Testis (tissue), 3 donors: ENCODE data around the gene SLC28A3. TPM values are rescaled to one million over a fixed set of nuclear protein-coding genes. Genes with fewer than 3 reads are reported as not detected.

Experiments used
- DNase-seq: peaks from one replicate; pipeline ENCODE4 v3.0.0-alpha.2; 2019
- H3K27ac ChIP-seq, 2 donors: fragments of 200-600 bp; sonication (generic); one replicate each; pipeline ENCODE4 v1.5.1; 2019
- H3K27me3 ChIP-seq: fragments of 200-600 bp; sonication (generic); one replicate; pipeline ENCODE4 v1.5.1; 2019
- H3K36me3 ChIP-seq: fragments of 200-600 bp; sonication (generic); one replicate; pipeline ENCODE4 v1.5.1; 2017; ENCODE audit warnings: low read depth; ENCODE audit errors: missing control alignments
- H3K4me1 ChIP-seq: fragments of 200-600 bp; sonication (generic); one replicate; pipeline ENCODE4 v1.5.1; 2019
- H3K4me3 ChIP-seq, 2 donors: fragments of 200-600 bp; sonication (generic); one replicate each; pipeline ENCODE4 v1.5.1; 2017 to 2019
- H3K9me3 ChIP-seq: fragments of 200-600 bp; sonication (generic); one replicate; pipeline ENCODE4 v1.5.1; 2017
- POLR2A ChIP-seq: fragments of 450-650 bp; IDR thresholded peaks from one replicate; pipeline ENCODE4 v1.6.1; 2017; ENCODE audit warnings: antibody characterized with exemption, mild to moderate bottlenecking, moderate library complexity
- WGBS, 2 donors: methylation state at CpG; one replicate each; pipeline ENCODE4 v1.1.5; 2018; 5-methylcytosine and 5-hydroxymethylcytosine counted together
- intact Hi-C: fragments of 100-400 bp; cut with DNase I; formaldehyde crosslinking; loops from one replicate; pipeline ENCODE4 v1.15.1; 2023; ENCODE audit warnings: low total_unique reads
- polyA plus RNA-seq: library from polyadenylated mRNA; stranded (reverse); fragments of 350-450 nt; fragmentation: Illumina TruSeq; extraction: RNeasy Lipid Tissue Mini Kit (QIAGEN cat#74804); gene quantifications from one replicate; pipeline ENCODE4 v1.2.3, GENCODE V29; 2014; ENCODE audit warnings: low read depth, low replicate concordance; ENCODE audit not compliant: insufficient read depth
- total RNA-seq, 2 donors: library from RNA; depleted of rRNA; stranded (reverse); fragments of >200 nt; gene quantifications; one replicate each; pipeline ENCODE4 v1.2.3, GENCODE V29; 2016
- TF ChIP-seq, protein P1 (sequence below), 3 experiments: fragments of 450-650 bp in 2 of 3; fragments of 200-600 bp in 1 of 3; sonication (generic) in 1 of 3; IDR thresholded peaks; one replicate each; pipeline ENCODE4 v1.5.1; 2016 to 2019; ENCODE audit warnings: antibody characterized with exemption in 3 of 3, mild to moderate bottlenecking in 2 of 3, moderate library complexity in 1 of 3

Gene SLC28A3
- total and polyA plus RNA-seq, 3 donors from 2014 or later: 0.08 to 1.7 (median 0.31) TPM

- H3K9me3 ChIP-seq: no peaks in the 10 kb centered on the region
- intact Hi-C loops: loop anchor here (5.0 kb wide), 1 partner anchor 324 kb away; no protein-coding TSS in a partner anchor
- TF ChIP-seq POLR2A: no peak
- TF ChIP-seq, protein P1, sequence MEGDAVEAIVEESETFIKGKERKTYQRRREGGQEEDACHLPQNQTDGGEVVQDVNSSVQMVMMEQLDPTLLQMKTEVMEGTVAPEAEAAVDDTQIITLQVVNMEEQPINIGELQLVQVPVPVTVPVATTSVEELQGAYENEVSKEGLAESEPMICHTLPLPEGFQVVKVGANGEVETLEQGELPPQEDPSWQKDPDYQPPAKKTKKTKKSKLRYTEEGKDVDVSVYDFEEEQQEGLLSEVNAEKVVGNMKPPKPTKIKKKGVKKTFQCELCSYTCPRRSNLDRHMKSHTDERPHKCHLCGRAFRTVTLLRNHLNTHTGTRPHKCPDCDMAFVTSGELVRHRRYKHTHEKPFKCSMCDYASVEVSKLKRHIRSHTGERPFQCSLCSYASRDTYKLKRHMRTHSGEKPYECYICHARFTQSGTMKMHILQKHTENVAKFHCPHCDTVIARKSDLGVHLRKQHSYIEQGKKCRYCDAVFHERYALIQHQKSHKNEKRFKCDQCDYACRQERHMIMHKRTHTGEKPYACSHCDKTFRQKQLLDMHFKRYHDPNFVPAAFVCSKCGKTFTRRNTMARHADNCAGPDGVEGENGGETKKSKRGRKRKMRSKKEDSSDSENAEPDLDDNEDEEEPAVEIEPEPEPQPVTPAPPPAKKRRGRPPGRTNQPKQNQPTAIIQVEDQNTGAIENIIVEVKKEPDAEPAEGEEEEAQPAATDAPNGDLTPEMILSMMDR (IDR thresholded peaks at IDR 0.05): peak; percentile 87 to 90 (median 88)
- H3K27ac ChIP-seq: no peak overlapping the region
- no peaks in the 10 kb centered on the region for H3K27me3 ChIP-seq
- H3K4me3 ChIP-seq: no peak overlapping the region
- WGBS, 2 donors: 37 to 40% methylated on average over 13 of the region's 13 CpGs
- H3K4me1 ChIP-seq: peaks cover 12% of the 10 kb centered on the region
- DNase-seq: peak; percentile 93
- no peaks in the 10 kb centered on the region for H3K36me3 ChIP-seq
Measured at GRCh38 chr9:84261070-84261746, 79.3 kb downstream of the SLC28A3 start.

GRCh38 chr9:84258371-84258770 lies 82.2 kb downstream of the SLC28A3 start:
- WGBS, 2 donors: 34 to 52% methylated on average over 9 of the region's 9 CpGs
- TF ChIP-seq POLR2A: no peak
- TF ChIP-seq, protein P1 (IDR thresholded peaks at IDR 0.05): no peak
- Histone ChIP-seq H3K36me3 (no peaks in the 10 kb centered on the region), H3K4me3 (no peak overlapping the region), H3K27ac (peak overlapping the region; percentile 57 to 73), H3K4me1 (peaks cover 12% of the 10 kb centered on the region), H3K9me3 (no peaks in the 10 kb centered on the region), H3K27me3 (no peaks in the 10 kb centered on the region)
- intact Hi-C loops: no loop called here
- peak; percentile 87 for DNase-seq

DNA sequence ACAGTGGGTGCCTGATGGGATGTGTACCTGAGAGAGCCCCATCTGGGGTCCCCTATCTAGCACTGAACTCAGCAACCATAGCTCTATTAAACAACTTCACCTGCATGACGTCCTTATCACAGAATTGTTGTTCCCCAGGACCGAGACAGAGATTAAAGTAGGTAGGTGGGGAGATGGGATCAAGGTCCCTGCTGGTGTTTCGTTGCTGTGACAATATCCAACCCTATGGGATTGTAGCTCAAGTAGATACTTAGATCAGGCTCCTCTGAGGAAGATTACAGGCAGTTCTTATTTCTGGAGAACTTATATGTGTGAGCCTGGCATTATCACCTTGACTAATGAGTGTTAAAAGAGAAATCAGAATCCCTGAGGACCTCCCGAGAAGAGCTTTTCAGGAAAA lies 84.9 kb downstream of the SLC28A3 start:
- H3K4me3 ChIP-seq: no peak overlapping the region
- no peaks in the 10 kb centered on the region for H3K36me3 ChIP-seq
- TF ChIP-seq, protein P1 (IDR thresholded peaks at IDR 0.05): no peak
- TF ChIP-seq POLR2A: no peak
- WGBS, 2 donors: 64 to 81% methylated on average over 4 of the region's 4 CpGs
- no peak for DNase-seq
- no peaks in the 10 kb centered on the region for H3K27me3 ChIP-seq
- H3K27ac ChIP-seq: no peak overlapping the region
- H3K4me1 ChIP-seq: peaks cover 12% of the 10 kb centered on the region
- H3K9me3 ChIP-seq: no peaks in the 10 kb centered on the region
- intact Hi-C loops: no loop called here

- peak; percentile 61 for DNase-seq
- no peak for TF ChIP-seq POLR2A
- TF ChIP-seq, protein P1 (IDR thresholded peaks at IDR 0.05): no peak
- H3K4me3 ChIP-seq: no peak overlapping the region
- peaks cover 12% of the 10 kb centered on the region for H3K4me1 ChIP-seq
- no peaks in the 10 kb centered on the region for H3K36me3 ChIP-seq
- intact Hi-C loops: no loop called here
- 59 to 66% methylated on average over 6 of the region's 6 CpGs for WGBS, 2 donors
- no peak overlapping the region for H3K27ac ChIP-seq
- H3K27me3 ChIP-seq: no peaks in the 10 kb centered on the region
- H3K9me3 ChIP-seq: no peaks in the 10 kb centered on the region
Measured at GRCh38 chr9:84254972-84255371, 85.6 kb downstream of the SLC28A3 start.

DNA sequence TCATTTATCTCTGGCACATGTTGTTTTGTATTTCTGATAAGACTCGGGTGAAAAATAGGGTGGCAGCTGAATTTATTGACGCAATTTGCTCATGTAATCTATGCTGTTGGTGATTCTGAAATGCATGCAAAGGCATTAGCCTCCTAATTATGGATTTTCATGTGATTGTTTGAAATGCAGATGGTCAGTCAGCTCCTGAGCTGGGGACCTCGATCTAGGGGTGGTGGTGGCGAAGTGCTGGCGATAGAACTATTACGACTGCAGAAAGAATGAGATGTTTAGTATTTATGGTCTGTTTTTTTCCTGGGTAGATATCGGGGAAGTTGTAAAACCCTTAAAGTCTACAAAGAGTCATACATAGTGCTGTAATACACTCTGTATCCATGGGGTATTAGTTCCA lies 88.6 kb downstream of the SLC28A3 start:
- intact Hi-C loops: no loop called here
- Histone ChIP-seq H3K4me3 (no peak overlapping the region), H3K36me3 (no peaks in the 10 kb centered on the region), H3K9me3 (no peaks in the 10 kb centered on the region), H3K4me1 (no peaks in the 10 kb centered on the region), H3K27me3 (no peaks in the 10 kb centered on the region), H3K27ac (no peak overlapping the region)
- 78 to 81% methylated on average over 7 of the region's 7 CpGs for WGBS, 2 donors
- TF ChIP-seq, protein P1 (IDR thresholded peaks at IDR 0.05): no peak
- no peak for TF ChIP-seq POLR2A
- DNase-seq: no peak
